Measurements from ENCODE around the gene RRAGD. TPM values are rescaled to one million over a fixed set of nuclear protein-coding genes. Genes with fewer than 3 reads are reported as not detected.

RRAGD gene
- total RNA-seq, 4 donors from 2014 or later: 53.6 to 173 (median 106) TPM

- H3K27me3 ChIP-seq: no peaks in the 10 kb centered on the region
- H3K9me3 ChIP-seq: no peaks in the 10 kb centered on the region
- H3K36me3 ChIP-seq: peaks cover 0 to 2% of the 10 kb centered on the region in 2 donors
- in situ Hi-C loops (cut with MboI; ENCODE audit: low sequenced_read_pairs in 4 of 4) (loop anchor here in 3 of 4 donors (5.0 to 25.0 kb wide), 3 partner anchors 285 to 390 kb away; partner anchors contain the start of gene PNRC1 (in 1 of the 3)), intact Hi-C loops (cut with DNase I; ENCODE audit: low total_unique reads) (loop anchor here (1.0 to 5.0 kb wide), 3 partner anchors 40 to 60 kb away; partner anchors contain the start of genes ANKRD6 and RRAGD)
- TF ChIP-seq POLR2A (IDR thresholded peaks at IDR 0.05) (no peak), CTCF (IDR thresholded peaks at IDR 0.05 in 4 of 5, conservative IDR thresholded peaks at IDR 0.05 in 1 of 5) (no peak)
- DNase-seq (no peak), ATAC-seq (peak in 1 of 2 donors; percentile 4)
- H3K27ac ChIP-seq: peak overlapping the region; percentile 60 to 79 (median 72)
- no peak overlapping the region for H3K4me3 ChIP-seq
- peaks cover 30 to 37% of the 10 kb centered on the region in 2 donors for H3K4me1 ChIP-seq
These were observed 39.6 kb downstream of the RRAGD start for GRCh38 chr6:89372506-89372901.

GRCh38 chr6:89371849-89372505 is 40.1 kb downstream of the RRAGD start:
- H3K27ac ChIP-seq: peak overlapping the region; percentile 60 to 79 (median 72)
- in situ Hi-C loops (cut with MboI; ENCODE audit: low sequenced_read_pairs in 4 of 4): loop anchor here in 3 of 4 donors (5.0 to 25.0 kb wide), 3 partner anchors 285 to 390 kb away; partner anchors contain the start of gene PNRC1 (in 1 of the 3)

GRCh38 chr6:89368999-89369398 is 43.1 kb downstream of the RRAGD start:
- in situ Hi-C loops (cut with MboI; ENCODE audit: low sequenced_read_pairs in 4 of 4): loop anchor here in 3 of 4 donors (10.0 to 25.0 kb wide), 3 partner anchors 236 to 382 kb away; partner anchors contain the start of gene PNRC1 (in 1 of the 3)
- ATAC-seq: peak in 1 of 2 donors; percentile 45
- TF ChIP-seq CTCF (IDR thresholded peaks at IDR 0.05 in 4 of 5, conservative IDR thresholded peaks at IDR 0.05 in 1 of 5): peak in 4 of 5 experiments; percentile 11 to 58 (median 31)
- no peak for TF ChIP-seq POLR2A (IDR thresholded peaks at IDR 0.05)
- Histone ChIP-seq H3K27me3 (no peaks in the 10 kb centered on the region), H3K4me3 (no peak overlapping the region), H3K27ac (peak overlapping the region; percentile 13 to 37 (median 30)), H3K9me3 (no peaks in the 10 kb centered on the region), H3K36me3 (peaks cover 0 to 6% of the 10 kb centered on the region in 2 donors), H3K4me1 (peaks cover 21% of the 10 kb centered on the region in 2 donors)
- intact Hi-C loops (cut with DNase I; ENCODE audit: low total_unique reads): loop anchor here (1.0 to 2.0 kb wide), 2 partner anchors 241 to 386 kb away; no protein-coding TSS in a partner anchor
- peak in 1 of 2 donors; percentile 38 for DNase-seq

More at GRCh38 chr6:89371849-89372505, 40.1 kb downstream of the RRAGD start:
- peaks cover 0 to 6% of the 10 kb centered on the region in 2 donors for H3K36me3 ChIP-seq
- no peaks in the 10 kb centered on the region for H3K27me3 ChIP-seq
- peaks cover 30 to 37% of the 10 kb centered on the region in 2 donors for H3K4me1 ChIP-seq
- H3K9me3 ChIP-seq: no peaks in the 10 kb centered on the region
- intact Hi-C loops (cut with DNase I; ENCODE audit: low total_unique reads): loop anchor here (1.0 to 5.0 kb wide), 3 partner anchors 40 to 60 kb away; partner anchors contain the start of genes ANKRD6 and RRAGD
- TF ChIP-seq CTCF (IDR thresholded peaks at IDR 0.05 in 4 of 5, conservative IDR thresholded peaks at IDR 0.05 in 1 of 5) (peak; percentile 77 to 98 (median 92)), POLR2A (IDR thresholded peaks at IDR 0.05) (no peak)
- no peak overlapping the region for H3K4me3 ChIP-seq
- DNase-seq: peak; percentile 46 to 78
- peak; percentile 67 to 75 for ATAC-seq

- peak; percentile 58 to 89 (median 75) for TF ChIP-seq CTCF (IDR thresholded peaks at IDR 0.05 in 4 of 5, conservative IDR thresholded peaks at IDR 0.05 in 1 of 5)
- no peak for TF ChIP-seq POLR2A (IDR thresholded peaks at IDR 0.05)
- intact Hi-C loops (cut with DNase I; ENCODE audit: low total_unique reads): loop anchor here (1.0 to 2.0 kb wide), 2 partner anchors 242 to 385 kb away; no protein-coding TSS in a partner anchor
- in situ Hi-C loops (cut with MboI; ENCODE audit: low sequenced_read_pairs in 4 of 4): loop anchor here in 3 of 4 donors (10.0 to 25.0 kb wide), 3 partner anchors 237 to 381 kb away; partner anchors contain the start of gene PNRC1 (in 1 of the 3)
These were observed 44.0 kb downstream of the RRAGD start for GRCh38 chr6:89368107-89368506.

More at GRCh38 chr6:89368107-89368506, 44.0 kb downstream of the RRAGD start:
- H3K36me3 ChIP-seq: peaks cover 0 to 6% of the 10 kb centered on the region in 2 donors
- peak overlapping the region in 2 of 4 donors; percentile 30 to 37 for H3K27ac ChIP-seq
- no peak overlapping the region for H3K4me3 ChIP-seq
- no peaks in the 10 kb centered on the region for H3K9me3 ChIP-seq
- peak in 1 of 2 donors; percentile 52 for DNase-seq
- peak in 1 of 2 donors; percentile 48 for ATAC-seq
- H3K4me1 ChIP-seq: peaks cover 21% of the 10 kb centered on the region in 2 donors
- no peaks in the 10 kb centered on the region for H3K27me3 ChIP-seq
